NCI-H1930 (cell line): ENCODE data around the gene CTNNA2.

ENCODE experiments used
- DNase-seq, 2 experiments: peaks; one replicate each; lab custom pipeline; 2025; lab: John Stamatoyannopoulos, UW

Gene CTNNA2

DNA sequence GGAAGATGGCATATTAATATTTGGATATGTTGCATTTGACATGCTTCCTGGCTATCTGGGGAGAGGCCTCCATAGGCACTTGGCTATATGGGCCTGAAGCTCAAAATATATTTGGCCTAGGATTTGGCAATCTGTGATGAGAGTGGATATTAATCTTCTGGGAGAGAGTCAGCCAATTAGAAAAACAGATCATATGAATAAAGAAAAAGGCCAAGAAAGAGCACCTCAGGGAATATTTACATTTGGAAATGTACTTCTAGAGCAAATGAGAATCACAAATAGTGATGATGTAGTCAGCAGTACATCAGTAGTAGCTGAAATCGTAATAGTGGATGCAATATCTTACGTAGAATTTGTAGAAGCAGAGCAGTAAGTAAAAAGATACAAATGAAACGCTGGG lies 277.0 kb downstream of the CTNNA2 start:
- no peak for DNase-seq

DNA sequence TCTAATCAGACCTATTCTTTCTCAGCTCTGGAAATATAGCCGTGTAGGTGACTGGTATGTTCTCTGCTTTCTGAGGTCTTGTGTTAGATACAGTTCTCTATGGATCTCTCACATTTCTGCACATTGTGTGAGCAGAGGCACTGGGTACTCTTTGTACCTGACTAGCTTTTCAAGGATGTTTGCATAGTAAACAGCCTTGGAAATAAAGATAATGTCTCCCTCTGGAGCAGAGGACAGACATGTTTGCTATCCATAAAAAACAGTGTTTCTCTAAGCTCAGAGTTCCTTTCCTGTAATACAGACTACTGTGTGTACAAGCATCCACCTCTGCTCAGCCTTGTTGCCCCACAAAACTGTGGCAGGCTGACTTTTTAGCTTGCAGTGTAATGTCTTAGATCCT lies 279.2 kb downstream of the CTNNA2 start:
- DNase-seq = no peak

DNA sequence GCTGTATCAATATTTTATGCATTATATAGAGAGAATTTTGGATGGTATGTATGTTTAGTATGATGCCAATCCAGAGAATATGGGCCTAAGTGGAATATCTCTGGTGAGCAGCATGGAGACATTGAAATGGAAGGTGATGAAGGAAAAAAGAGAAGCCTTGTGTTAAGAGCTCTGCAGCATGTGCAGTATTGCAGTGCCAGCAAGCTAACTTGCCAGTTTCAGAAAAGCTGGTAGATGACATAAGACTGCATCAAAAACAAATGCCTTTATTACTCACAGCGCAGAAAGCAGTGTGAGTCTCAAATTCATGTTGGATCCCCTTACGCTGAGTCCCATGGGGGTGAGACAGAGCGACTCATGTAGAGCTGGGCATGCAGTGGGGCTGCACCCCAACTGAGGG lies 280.2 kb downstream of the CTNNA2 start:
- no peak for DNase-seq

DNA sequence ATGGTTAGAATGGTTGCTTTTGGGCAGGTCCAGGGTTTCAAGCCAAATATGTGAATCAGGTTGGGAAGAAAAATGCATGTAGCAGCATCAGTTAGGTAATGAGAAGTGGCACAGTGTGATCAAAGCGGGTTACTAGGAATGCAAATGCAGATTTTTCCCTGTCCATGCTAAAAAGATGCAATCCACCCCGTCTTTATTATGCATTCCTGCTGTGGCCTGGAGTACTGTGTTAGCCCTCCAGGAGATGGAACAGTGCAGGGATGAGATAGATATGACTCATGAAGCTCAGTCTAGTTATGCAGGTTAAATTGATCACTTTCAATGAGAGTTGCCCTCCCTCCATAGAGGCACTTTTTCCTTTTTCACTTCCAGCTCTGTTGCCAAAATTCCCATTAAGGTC lies 283.8 kb downstream of the CTNNA2 start:
- DNase-seq = no peak

DNA sequence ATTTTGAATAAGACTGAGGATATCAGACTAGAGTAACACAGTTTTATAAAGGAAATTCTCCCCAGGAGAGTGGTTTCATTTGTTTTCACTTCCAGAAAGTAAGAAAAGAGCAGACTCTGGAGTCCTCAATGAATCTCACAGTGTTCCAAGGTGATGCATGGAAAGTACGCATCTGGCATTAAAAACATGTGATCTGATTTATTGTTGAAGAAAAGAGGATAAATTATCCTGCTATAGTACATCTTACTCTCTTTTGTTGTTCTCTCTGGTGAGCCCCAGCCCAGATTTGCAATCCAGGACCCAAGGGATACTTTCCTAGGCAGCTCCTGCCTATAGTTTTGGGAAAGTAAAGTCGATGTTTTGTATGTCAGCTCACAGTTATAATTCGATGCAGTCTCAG lies 285.9 kb downstream of the CTNNA2 start:
- no peak for DNase-seq

DNA sequence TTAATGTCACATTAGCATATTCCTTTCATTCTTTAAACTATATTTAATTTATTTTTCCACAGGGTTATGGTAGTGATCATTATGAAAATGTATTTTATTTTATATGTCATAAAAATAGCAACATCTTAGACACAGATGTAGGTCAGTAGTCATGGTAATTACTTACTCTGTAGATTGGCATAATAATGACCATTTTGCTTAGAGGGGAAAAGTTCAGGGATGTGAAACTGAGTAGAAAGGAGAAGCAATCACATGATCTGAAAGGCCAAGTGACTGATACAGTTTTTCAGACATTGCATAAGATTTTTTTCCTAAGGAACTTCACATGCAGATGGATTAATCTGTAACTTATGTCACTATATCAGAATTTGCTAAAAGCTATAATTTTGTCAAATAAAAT lies 286.9 kb downstream of the CTNNA2 start:
- no peak for DNase-seq

DNA sequence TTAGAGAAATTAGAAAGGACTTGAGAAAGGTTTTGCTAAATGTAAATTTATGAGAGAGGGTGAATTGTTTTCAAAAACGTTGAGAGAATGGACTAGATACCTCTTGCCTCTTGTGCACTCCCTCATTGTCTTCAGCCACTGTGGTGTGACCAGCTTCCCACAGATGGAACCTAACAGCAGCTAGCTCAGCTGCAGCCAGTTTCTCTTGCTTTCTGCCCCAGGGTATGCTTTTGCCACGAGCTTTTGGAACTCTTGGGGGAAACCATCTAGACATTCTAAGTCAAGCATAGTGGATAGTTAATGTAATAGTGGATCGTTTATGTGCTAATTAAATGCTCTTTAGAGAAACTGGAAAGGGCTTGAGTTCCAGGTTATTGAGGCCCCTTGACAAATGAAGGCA lies 288.2 kb downstream of the CTNNA2 start:
- DNase-seq = no peak

DNA sequence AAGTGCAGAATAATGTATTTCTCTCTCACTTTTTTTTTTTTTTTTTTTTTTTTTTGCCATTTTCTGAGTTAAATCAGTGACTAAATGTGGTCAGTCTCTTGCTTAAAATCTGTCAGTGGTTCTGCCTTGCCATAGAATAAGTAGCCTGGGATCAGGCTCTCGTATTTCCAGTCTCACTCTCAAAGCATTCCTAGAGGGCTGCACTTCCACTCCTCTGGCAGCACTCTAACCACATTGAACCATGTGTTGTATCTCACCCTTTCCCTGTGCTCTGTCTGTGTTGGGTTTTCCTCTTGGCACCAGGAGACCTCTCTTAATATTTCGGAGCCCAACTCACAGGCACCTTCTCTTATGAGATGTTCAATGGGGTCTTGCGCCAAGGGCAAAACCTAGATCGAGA lies 304.4 kb downstream of the CTNNA2 start:
- no peak for DNase-seq

DNA sequence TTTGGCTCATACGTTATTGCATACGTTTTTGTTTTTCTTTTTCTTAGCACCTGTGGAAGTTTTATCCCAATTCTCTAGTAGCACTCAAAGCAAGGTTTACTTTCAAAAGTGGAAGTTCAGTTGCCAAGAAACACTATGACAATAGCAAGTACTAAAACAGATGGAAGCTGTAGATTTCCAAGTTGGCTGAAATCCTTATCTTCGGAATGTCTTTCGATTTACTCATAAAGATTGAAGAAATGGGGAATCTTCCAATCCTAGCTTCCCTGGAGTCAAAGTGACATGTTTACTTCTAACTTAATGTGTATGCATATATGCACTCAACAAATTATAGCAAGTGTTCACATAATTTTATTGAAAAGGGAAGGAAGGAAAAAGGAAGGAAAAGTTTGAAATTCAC lies 307.4 kb downstream of the CTNNA2 start:
- no peak for DNase-seq

DNA sequence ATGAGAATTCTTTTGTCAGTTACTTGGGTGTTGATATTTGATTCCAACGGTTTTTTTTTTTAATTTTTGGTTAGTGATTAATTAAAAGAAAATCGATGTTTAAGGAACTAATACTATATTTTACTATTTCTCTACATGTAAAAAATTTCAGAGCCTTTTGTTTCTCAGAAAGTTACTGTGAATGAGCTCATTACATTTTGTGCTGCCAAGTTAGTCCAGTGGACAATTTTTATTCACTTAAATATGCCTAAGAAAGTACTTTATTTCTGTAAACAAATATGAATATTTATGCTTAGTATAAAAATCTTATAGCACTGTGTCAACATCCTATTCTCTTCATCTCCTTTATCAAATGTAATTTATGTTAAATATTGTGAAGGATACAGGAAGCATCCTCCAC lies 309.3 kb downstream of the CTNNA2 start:
- no peak for DNase-seq

DNA sequence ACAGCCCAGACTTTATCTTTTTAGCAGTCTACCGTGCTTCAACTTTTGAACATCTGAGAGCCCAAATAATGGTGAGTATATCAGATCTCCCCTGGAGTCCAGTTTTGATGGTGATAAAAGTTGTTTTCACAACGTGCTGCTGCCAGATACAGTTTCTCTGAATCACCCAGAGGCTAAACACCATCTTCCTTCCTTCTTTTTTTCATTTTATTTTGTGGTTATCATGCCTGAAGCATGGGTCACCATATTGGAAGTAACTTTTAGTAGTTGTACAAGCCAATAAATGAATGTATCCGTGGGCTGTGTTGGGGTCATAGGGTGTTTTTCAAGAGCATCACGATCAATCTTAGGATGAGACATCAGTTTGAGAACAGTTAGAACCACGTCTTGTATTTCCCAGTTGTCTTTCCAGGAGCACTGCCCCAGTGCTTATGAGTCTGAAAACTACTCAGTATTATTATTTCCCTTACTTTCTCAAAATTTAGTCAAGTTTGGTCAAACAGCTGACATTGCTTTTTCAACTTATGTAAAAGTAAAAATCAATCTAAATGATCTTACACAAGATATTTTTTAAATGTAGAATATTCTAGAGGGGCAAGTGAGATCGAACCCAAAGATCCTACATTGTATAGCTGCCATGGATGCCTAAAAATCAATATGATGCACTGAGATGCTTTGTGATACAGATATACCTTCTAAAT lies 311.4 kb downstream of the CTNNA2 start:
- DNase-seq = no peak

DNA sequence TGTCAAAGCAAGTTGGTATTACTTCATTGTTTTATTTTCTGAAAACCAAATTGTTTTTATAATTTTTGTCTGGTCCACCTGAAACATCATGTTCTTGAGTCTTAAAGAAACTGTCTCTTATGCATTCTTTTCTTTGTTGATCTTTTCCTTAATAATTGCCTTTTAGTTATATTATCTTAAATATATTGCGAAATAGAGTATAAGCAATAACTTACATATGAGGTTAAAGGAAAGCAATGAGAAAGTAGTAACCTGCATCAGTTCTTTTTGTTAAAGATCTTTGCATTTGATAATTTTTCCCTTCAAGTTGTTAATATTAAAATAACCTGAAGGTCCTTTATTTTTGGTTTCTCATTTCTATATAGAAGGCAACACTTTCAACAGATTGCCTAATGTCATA lies 315.0 kb downstream of the CTNNA2 start:
- DNase-seq = no peak

DNA sequence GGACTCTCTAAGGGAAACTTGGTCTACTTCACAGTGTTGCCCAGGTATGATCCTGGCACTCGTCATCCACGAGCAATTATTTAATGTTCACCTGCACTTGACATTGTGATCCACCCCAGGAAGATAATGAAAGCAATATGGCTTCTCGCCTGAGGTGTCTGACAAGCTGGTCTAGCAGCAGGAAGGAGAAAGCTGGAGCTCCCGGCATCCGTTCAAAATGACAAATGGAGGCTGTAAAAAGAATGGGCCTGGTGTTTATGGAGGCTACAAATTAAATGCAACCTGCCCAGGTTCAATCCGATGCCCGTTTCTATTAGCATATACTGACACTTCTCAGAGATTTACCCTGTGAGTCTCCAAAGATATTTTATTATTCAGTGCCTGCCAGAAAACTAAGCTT lies 317.6 kb downstream of the CTNNA2 start:
- DNase-seq = no peak

DNA sequence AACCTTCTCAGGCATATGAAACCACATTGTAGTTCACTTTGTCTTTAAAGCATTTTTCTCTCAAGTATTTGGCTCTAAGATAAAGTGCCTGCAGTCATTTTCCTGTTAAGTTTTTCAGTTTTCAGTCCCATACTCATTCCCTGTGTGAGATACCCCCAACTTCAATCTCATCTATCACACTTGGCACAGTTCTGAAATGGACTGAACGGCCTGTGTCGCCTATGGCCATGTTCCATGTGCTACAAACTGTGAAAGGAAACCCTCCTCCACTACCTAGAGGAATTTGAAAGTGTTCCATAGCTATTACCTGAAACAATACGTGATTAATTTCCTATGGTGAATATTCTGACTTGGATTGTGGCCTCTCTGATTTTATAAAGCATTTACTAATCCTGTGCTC lies 319.1 kb downstream of the CTNNA2 start:
- DNase-seq = peak in 1 of 2 experiments; percentile 11

DNA sequence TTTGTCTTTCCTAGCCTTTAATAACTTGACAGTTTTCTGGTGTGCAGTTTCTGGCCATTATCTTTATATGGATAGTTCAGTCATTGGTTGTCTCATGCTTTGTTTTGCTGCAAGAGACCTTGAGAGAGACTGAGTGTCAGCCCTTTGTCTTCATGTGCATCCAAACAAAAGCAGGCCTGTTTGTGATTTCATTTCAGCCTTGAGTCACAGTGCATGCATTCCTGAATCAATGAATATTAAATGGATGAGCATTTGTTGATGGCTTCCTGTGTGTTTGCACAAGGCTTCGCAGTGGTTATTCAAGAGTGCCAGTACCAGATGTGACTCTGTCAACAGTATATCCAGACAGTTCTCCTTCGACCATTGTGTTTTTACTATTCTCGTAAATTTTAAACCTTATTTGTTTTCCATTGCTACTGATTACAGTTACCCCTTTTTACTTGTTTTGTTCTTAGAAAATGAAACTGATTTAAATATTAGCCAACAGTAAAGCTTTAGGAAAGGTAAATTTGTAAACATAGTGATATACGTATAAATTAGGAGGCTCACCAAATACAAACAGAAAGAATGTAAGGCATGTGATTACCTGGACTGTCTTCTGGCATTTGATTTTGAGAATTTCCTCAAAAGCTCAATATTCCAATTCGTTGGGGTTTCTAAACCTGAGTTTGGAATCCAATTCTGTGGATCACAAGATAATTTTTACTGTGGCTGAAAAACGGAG lies 319.8 kb downstream of the CTNNA2 start:
- DNase-seq = peak; percentile 41 to 66

DNA sequence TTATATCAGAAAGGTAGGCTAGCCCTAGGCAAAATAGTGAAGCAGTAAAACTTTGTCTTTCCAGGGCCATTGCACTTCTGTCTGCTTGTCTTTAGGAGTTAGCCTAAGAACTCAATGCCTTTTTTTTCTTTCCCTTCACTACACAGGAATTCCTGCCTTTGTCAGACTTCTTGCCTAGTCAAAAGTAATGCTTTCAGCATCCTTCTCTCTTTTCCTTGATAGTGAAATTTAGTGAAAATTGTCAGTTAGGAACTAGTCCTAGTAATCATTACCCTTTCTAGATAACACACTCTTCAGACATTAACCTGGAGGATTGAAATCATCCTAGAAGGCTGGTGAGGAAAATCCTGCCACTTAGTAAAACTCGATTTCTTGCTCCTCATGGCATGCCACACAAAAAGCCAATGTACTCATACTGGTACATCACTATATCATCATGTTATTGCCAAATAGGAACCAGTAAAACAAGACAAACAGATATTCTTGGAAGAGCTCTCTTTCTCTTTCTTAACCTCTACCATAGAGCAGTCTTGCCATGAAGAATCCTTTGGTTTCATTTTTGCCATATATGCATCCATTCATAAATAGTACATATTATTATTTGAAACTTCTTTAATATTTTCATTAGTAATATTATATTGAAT lies 320.5 kb downstream of the CTNNA2 start:
- DNase-seq = no peak

DNA sequence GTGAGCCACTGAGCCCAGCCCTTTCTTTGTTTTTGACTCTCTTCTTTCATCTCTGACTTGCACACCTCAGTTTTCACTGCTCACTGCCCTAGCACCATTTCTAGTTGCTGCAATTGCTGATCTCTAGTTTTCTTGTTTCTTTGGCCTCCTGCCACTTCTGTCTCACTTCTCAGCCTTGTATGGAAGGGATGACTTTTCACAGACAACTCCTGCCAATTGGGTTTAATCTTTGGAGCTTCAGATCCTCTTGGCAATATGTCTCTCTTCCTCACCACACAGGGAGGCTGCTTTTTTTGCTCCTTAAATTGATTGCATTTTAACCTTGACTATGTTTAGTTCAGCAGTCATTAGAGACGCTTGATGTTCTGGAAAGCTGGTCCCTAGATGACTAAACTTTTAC lies 323.1 kb downstream of the CTNNA2 start:
- DNase-seq = no peak

DNA sequence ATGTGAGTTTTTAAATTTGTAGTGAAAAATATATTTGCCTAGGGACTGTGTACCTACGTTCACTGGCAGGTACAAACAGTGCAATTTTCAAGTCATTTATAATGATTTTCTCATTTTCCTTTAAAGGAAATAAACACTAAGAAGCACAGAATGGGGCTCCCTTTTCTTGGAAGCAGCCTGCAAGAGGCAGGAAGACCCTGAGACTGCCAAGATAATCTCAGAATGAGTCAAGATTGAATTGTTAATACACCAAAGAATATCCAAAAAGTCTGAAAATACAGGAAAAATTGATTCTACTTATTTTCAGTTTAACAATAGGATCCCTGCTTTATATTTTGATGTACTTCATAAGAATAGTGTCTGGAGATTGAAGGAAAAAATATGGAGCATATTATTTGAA lies 331.2 kb downstream of the CTNNA2 start:
- DNase-seq = no peak

DNA sequence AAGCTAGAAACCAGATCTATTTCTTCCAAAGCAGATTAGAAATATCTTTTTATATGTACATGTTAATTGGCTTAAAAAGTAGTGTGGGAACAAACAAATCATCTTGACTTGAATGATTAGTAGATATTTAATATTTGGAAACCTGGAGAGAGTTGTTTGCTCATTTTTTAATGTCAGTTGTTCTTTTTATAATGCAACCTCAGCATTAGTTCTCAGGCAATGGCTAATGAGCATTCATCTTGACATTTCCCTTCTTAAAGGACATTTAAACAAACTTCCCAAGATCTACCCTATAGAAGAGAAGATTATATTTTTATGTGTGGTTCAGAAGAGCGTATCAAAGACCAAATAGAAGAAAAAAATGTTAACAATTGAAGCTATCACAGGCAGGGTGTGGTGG lies 334.0 kb downstream of the CTNNA2 start:
- no peak for DNase-seq

DNA sequence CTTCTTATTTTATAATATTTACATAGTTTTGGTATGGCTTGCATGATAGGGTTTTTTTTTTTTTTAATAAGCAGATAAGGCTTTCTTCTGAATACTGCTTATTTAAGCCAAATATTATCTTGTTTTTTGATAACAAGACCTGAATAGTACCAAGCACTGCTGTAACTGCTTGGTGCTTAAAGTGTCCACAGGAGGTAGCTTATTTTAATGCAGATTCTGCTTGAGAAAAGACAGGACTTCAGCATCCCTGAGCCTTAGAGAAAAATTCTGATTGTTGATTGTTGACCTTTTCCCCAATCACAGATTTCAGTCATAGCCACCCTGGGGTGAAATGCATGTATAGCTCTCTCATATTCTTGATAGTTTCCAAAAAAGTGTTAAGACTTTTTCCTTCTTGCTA lies 336.4 kb downstream of the CTNNA2 start:
- DNase-seq = no peak

DNA sequence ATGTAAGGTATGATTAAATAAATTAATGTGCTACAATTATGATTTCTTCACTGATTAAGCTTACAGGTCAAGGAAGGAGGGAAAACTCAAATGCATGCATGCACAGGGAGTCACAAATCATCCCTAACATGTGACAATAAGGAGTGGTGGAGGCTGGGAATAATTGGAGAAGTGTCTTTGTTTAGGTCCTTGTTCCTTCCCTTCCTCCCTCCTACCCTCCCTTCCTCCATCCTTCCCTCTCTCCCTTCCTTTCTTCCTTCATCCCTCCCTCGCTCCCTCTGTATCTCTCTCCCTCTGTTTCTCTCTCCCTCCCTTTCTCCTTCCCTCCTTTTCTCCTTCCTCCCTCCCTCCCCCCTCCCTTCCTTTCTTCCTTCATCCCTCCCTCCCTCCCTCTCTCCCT lies 337.1 kb downstream of the CTNNA2 start:
- DNase-seq = no peak

DNA sequence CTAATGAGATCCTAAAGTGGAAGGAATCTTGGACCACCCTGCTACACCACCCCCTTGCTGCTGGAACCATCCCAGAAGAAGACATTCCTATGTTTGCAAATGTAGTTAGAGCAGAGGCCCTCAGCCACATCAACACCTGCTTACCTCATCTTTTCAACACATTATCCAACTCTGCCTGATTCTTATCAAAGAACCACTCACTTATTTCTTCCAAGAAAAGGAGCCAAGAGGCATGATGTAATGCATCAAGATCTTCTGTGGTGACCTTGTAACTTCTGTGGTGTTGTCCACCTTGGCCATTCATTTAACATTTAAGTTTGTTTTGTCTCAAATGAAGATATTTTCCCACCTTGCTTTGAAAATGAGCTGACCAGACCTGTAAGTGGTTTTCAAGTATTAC lies 338.1 kb downstream of the CTNNA2 start:
- DNase-seq = no peak

DNA sequence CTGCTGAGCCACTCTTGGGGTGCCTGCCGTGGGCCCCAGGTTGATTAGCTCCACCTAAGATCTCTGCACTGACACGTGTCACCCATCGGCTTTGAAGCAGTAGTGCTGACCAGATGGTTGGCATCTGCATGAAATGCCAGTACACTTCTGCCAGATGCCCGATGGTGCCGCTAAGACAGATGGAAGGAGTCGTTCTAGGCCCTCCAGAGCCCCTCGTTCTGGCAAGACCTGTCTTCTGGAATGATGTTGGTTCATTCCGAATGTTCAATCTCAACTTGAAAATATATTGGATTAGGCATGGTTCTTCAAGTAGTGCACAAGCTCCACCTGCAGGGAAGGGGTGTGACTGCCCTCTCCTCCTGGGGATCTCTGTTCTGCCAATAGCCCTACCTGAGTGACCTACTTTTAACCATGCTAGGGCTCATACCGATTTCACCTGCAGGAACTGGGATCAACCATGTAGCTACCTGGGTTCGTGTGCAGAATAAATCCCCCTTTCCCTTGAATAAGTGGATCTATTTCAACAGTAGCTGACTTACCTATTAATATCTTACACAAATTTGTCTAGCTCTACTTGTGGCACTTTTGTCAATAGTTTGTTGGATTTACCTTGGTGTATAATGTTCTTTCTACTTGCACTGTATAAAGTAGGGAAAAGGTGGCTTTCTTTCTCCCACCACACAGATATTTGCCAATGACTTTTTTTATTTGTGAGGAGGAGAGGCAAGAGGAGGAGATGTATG lies 342.6 kb downstream of the CTNNA2 start:
- peak in 1 of 2 experiments; percentile 18 for DNase-seq
